Measurements from ENCODE around the gene CPNE2.

- TF ChIP-seq EZH2 (IDR thresholded peaks at IDR 0.05) = no peak
- no peak for TF ChIP-seq POLR2AphosphoS5 (IDR thresholded peaks at IDR 0.05; ENCODE audit: borderline replicate concordance, low read depth, low read length)
- TF ChIP-seq FOXP2 (optimal IDR thresholded peaks at IDR 0.05; ENCODE audit: control extremely low read depth, extremely low read length, insufficient read depth) = no peak
Measured at GRCh38 chr16:57093666-57094564, 1.5 kb downstream of the CPNE2 start.

All from SK-N-MC (cell line).